Prostate gland (tissue), 2 donors: ENCODE results near the gene PRDM1. TPM values are rescaled to one million over a fixed set of nuclear protein-coding genes. Genes with fewer than 3 reads are reported as not detected.

Experiments
- DNase-seq: peaks from one replicate; pipeline ENCODE4 v3.0.0-alpha.2; 2019; ENCODE audit warnings: low spot score
- H3K27ac ChIP-seq, 2 donors: fragments of 200-600 bp; sonication (generic); 2 replicates each; pipeline ENCODE4 v1.5.1; 2017 to 2019
- H3K27me3 ChIP-seq: fragments of 200-600 bp; sonication (generic); replicated peaks from 2 replicates; pipeline ENCODE4 v1.5.1; 2019; ENCODE audit not compliant: insufficient read depth
- H3K36me3 ChIP-seq, 2 donors: fragments of 200-600 bp; sonication (generic); 1 replicate in 1 of 2; 2 replicates in 1 of 2; pipeline versions ENCODE4 v1.5.1 to v1.8.1; 2017 to 2019
- H3K4me1 ChIP-seq: fragments of 200-600 bp; sonication (generic); replicated peaks from 2 replicates; pipeline ENCODE4 v1.5.1; 2019
- H3K4me3 ChIP-seq, 2 donors: fragments of 200-600 bp; sonication (generic); 2 replicates each; pipeline ENCODE4 v1.5.1; 2017 to 2019
- H3K9me3 ChIP-seq: fragments of 200-600 bp; sonication (generic); 2 replicates; pipeline ENCODE4 v1.5.1; 2017
- CTCF ChIP-seq, 4 experiments: fragments of 200-600 bp in 2 of 4; fragments of 450-650 bp in 2 of 4; sonication (generic) in 2 of 4; IDR thresholded peaks; 1 replicate in 3 of 4; 2 replicates in 1 of 4; pipeline ENCODE4 v1.5.1; 2016 to 2019; ENCODE audit warnings: antibody characterized with exemption in 4 of 4, mild to moderate bottlenecking in 2 of 4, moderate library complexity in 2 of 4
- POLR2A ChIP-seq: fragments of 450-650 bp; IDR thresholded peaks from one replicate; pipeline ENCODE4 v1.6.1; 2016; ENCODE audit warnings: antibody characterized with exemption, mild to moderate bottlenecking
- POLR2AphosphoS5 ChIP-seq: sonication (generic); formaldehyde crosslinking; IDR thresholded peaks from one replicate; pipeline ENCODE4 v1.6.1; 2017; ENCODE audit warnings: antibody characterized with exemption
- WGBS: methylation state at CpG from one replicate; pipeline ENCODE4 v1.1.5; 2018; 5-methylcytosine and 5-hydroxymethylcytosine counted together
- intact Hi-C: fragments of 100-400 bp; cut with DNase I; formaldehyde crosslinking; loops from one replicate; pipeline ENCODE4 v1.14.2; 2022
- total RNA-seq, 2 donors: library from RNA; depleted of rRNA; stranded (reverse); fragments of >200 nt; gene quantifications; one replicate each; pipeline ENCODE4 v1.1.0, GENCODE V29; 2016

Gene PRDM1
- total RNA-seq, 2 donors from 2014 or later = 3.5 TPM

- Histone ChIP-seq H3K27ac (no peak overlapping the region), H3K9me3 (no peaks in the 10 kb centered on the region), H3K4me1 (no peaks in the 10 kb centered on the region), H3K36me3 (no peaks in the 10 kb centered on the region), H3K27me3 (no peaks in the 10 kb centered on the region), H3K4me3 (no peak overlapping the region)
- no peak for DNase-seq
- WGBS = 75% methylated on average over 4 of the region's 4 CpGs
- no peak for TF ChIP-seq POLR2A
- no peak for TF ChIP-seq POLR2AphosphoS5
- intact Hi-C loops = no loop called here
Observed at GRCh38 chr6:106081715-106082114, 4.4 kb upstream of the PRDM1 start.

- no peaks in the 10 kb centered on the region for H3K4me1 ChIP-seq
- intact Hi-C loops = no loop called here
- no peaks in the 10 kb centered on the region for H3K27me3 ChIP-seq
- no peaks in the 10 kb centered on the region for H3K36me3 ChIP-seq
- WGBS = 92% methylated on average over 6 of the region's 6 CpGs
- no peaks in the 10 kb centered on the region for H3K9me3 ChIP-seq
- no peak overlapping the region for H3K4me3 ChIP-seq
- no peak for DNase-seq
- no peak overlapping the region for H3K27ac ChIP-seq
- TF ChIP-seq POLR2A (no peak), POLR2AphosphoS5 (no peak), CTCF (IDR thresholded peaks at IDR 0.05) (no peak)
Observed at GRCh38 chr6:106082735-106083398, 3.3 kb upstream of the PRDM1 start.

GRCh38 chr6:106083618-106084017 is 2.5 kb upstream of the PRDM1 start:
- Histone ChIP-seq H3K27me3 (no peaks in the 10 kb centered on the region), H3K36me3 (no peaks in the 10 kb centered on the region), H3K4me1 (no peaks in the 10 kb centered on the region), H3K9me3 (no peaks in the 10 kb centered on the region), H3K4me3 (no peak overlapping the region), H3K27ac (no peak overlapping the region)
- DNase-seq = no peak
- intact Hi-C loops = no loop called here
- 76% methylated on average over 2 of the region's 2 CpGs for WGBS
- TF ChIP-seq POLR2AphosphoS5 = no peak
- TF ChIP-seq CTCF (IDR thresholded peaks at IDR 0.05) = no peak
- no peak for TF ChIP-seq POLR2A

GRCh38 chr6:106084106-106084988 is 1.8 kb upstream of the PRDM1 start:
- Histone ChIP-seq H3K27ac (no peak overlapping the region), H3K9me3 (no peaks in the 10 kb centered on the region), H3K36me3 (no peaks in the 10 kb centered on the region), H3K27me3 (no peaks in the 10 kb centered on the region), H3K4me3 (no peak overlapping the region), H3K4me1 (no peaks in the 10 kb centered on the region)
- 77% methylated on average over 5 of the region's 5 CpGs for WGBS
- no peak for TF ChIP-seq POLR2AphosphoS5
- peak in 1 of 4 experiments; percentile 18 for TF ChIP-seq CTCF (IDR thresholded peaks at IDR 0.05)
- DNase-seq = no peak
- intact Hi-C loops = no loop called here

GRCh38 chr6:106084989-106085691 is 996 bp upstream of the PRDM1 start:
- DNase-seq = no peak
- H3K36me3 ChIP-seq = no peaks in the 10 kb centered on the region
- WGBS = 31% methylated on average over 7 of the region's 7 CpGs
- H3K4me3 ChIP-seq = peak overlapping the region in 1 of 2 donors; percentile 41
- no peaks in the 10 kb centered on the region for H3K27me3 ChIP-seq
- intact Hi-C loops = no loop called here
- no peaks in the 10 kb centered on the region for H3K4me1 ChIP-seq
- peak overlapping the region in 1 of 2 donors; percentile 58 for H3K27ac ChIP-seq
- H3K9me3 ChIP-seq = no peaks in the 10 kb centered on the region
- TF ChIP-seq CTCF (IDR thresholded peaks at IDR 0.05) (no peak), POLR2AphosphoS5 (peak; percentile 17), POLR2A (no peak)
